Mononuclear cell (primary cell): ENCODE results near the gene MPL. TPM values are rescaled to one million over a fixed set of nuclear protein-coding genes. Genes with fewer than 3 reads are reported as not detected.
A peak's percentile ranks its signal among the peaks of the same experiment; 100 is the strongest.
"Not testable (repeated sequence)": the region's sequence is repeated elsewhere in the genome, so short reads cannot be mapped to it uniquely, and the experiment has no call there.

Source experiments
- H3K27me3 ChIP-seq: 2 replicates; pipeline ENCODE4 v1.6.0; 2011; ENCODE audit warnings: low read length, control low read depth; ENCODE audit not compliant: insufficient read depth
- H3K4me1 ChIP-seq: 2 replicates; pipeline ENCODE4 v1.5.1; 2011; ENCODE audit warnings: mild to moderate bottlenecking, low read length, control low read depth; ENCODE audit not compliant: insufficient read depth
- H3K4me3 ChIP-seq: 2 replicates; pipeline ENCODE4 v1.5.1; 2011; ENCODE audit warnings: mild to moderate bottlenecking, low read length, moderate library complexity
- H3K9me3 ChIP-seq: 2 replicates; pipeline ENCODE4 v1.5.1; 2011; ENCODE audit warnings: low read depth, mild to moderate bottlenecking, control low read depth, low read length
- total RNA-seq: library from RNA; depleted of rRNA; stranded (reverse); fragments of >200 nt; gene quantifications from one replicate; pipeline ENCODE4 v1.2.3, GENCODE V29; 2012

The MPL gene
- total RNA-seq, 1 donor = 2.3 TPM

DNA sequence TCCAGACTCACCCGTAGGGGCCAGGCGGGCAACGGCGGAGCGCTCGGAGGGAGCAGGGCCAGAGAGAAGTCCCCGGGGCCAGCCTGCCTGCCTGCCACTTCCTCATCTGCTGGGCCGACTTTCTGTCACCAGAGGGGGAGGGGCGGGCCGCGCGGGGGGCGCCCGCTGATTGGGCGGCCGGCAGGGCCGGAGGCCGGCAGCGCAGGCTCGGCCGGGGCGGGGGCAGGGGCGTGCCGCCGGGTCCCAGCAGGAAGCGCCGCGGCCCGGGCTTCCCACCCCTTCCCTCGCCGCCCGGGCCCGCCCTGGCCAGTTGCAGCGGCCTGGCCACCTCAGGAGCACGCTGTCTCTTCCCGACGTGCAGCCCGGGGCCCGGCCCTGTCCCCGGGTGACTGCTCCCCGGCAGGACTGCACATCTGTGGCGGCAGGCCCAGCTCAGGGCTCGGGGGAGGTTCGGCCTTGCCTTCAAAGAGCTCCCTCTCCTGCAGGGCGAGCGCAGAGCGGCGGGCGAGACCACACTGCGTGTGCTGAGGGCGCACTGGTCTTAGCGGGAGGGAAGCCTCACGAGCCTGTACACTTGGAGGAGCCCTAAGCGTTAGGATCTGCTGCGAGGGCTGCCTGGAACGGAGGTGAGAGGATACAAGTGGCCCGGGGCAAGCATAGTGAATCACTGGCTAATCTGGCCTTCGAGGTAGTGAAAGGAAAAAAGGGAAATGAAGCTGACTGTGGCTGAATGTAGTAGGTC lies 30.5 kb downstream of the MPL start, which contains the start of gene ELOVL1:
Gene ELOVL1 (minus strand): TSS at position 108 of the 742 bp plus-strand sequence. CDS start 2,402 bp downstream, outside the sequence.
- no peaks in the 10 kb centered on the region for H3K9me3 ChIP-seq
- H3K4me3 ChIP-seq = peak within 1 kb of the TSS; percentile 75
- H3K4me1 ChIP-seq = peaks cover 41% of the 10 kb centered on the region
- H3K27me3 ChIP-seq = no peaks in the 10 kb centered on the region

DNA sequence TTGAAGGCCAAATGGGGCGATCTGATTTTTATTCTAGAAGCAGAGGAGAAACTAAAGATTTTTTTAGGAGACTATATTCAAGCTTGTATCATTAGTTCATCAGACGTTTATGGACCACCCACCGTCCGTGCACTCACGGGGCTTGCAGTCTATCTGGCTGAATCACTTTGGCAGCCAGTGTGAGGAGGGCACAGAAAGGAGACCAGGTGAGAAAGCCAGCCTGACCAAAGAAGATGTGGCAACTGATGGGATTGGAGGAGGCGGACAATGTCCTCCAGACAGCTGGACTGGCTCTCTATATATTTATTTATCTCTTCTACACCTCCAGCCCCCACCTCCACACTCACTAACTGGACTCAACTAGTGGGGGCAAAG lies 31.0 kb downstream of the MPL start:
- peaks cover 45% of the 10 kb centered on the region for H3K4me1 ChIP-seq
- peak overlapping the region; percentile 75 for H3K4me3 ChIP-seq
- H3K9me3 ChIP-seq = no peaks in the 10 kb centered on the region
- H3K27me3 ChIP-seq = no peaks in the 10 kb centered on the region

DNA sequence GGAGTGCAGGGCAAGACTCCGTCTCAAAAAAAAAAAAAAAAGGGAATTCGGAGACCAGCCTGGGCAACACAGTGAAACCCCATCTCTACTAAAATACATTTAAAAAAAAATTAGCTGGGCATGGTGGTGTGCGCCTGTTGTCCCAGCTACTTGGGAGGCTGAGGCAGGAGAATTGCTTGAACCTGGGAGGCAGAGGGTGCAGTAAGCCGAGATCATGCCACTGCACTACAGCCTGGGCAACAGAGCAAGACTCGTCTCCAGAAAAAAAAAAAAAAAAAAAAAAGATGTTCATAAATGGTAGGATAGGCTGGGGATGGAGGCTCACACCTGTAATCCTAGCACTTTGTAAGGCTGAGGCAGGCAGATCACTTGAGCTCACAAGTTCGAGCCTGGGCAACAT lies 32.2 kb downstream of the MPL start:
- not testable (repeated sequence) for H3K9me3 ChIP-seq, H3K4me3 ChIP-seq, H3K27me3 ChIP-seq
- H3K4me1 ChIP-seq = peaks cover 41% of the 10 kb centered on the region

DNA sequence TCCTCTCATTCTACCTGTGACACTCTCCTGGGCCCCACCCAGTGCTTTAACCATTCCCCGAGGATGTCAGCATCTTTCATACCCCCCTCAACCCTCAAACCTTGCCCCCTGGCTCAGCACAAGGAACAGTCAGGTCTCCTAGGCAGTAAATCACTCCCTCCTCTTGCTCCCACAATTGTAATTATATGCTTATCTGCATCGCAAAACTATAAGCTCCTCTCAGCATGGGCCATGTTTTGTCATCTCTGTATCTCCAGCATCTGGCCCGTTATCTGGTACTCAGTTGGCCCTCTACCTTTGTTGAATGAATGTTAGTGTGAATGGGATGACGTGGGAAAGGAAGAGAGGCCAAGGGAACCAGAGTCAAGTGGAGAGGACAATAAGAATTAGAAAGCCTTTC lies 32.9 kb downstream of the MPL start:
- H3K4me1 ChIP-seq = peaks cover 39% of the 10 kb centered on the region
- H3K9me3 ChIP-seq = no peaks in the 10 kb centered on the region
- no peak overlapping the region for H3K4me3 ChIP-seq

DNA sequence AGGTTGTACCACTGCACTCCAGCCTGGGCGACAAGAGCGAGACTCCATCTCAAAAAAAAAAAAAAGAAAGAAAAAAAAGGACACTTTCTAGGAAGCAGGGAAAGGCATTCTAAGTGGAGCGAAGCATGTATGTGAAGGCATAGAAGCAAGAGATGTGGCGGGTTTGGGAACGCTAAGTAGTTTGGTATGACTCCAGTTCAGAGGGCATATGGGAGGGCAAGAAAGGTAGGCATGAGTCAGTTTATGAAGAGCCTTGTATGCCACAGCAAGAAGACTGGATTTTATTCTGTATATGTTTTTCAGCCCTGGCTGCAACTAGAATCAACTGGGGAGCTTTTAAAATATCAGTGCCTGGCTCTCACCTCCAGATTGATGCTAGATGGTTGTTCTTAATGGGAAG lies 34.6 kb downstream of the MPL start:
- Histone ChIP-seq H3K4me1 (peaks cover 23% of the 10 kb centered on the region), H3K27me3 (no peaks in the 10 kb centered on the region), H3K9me3 (no peaks in the 10 kb centered on the region), H3K4me3 (no peak overlapping the region)

More for the DNA sequence above, 32.9 kb downstream of the MPL start:
- H3K27me3 ChIP-seq = no peaks in the 10 kb centered on the region

DNA sequence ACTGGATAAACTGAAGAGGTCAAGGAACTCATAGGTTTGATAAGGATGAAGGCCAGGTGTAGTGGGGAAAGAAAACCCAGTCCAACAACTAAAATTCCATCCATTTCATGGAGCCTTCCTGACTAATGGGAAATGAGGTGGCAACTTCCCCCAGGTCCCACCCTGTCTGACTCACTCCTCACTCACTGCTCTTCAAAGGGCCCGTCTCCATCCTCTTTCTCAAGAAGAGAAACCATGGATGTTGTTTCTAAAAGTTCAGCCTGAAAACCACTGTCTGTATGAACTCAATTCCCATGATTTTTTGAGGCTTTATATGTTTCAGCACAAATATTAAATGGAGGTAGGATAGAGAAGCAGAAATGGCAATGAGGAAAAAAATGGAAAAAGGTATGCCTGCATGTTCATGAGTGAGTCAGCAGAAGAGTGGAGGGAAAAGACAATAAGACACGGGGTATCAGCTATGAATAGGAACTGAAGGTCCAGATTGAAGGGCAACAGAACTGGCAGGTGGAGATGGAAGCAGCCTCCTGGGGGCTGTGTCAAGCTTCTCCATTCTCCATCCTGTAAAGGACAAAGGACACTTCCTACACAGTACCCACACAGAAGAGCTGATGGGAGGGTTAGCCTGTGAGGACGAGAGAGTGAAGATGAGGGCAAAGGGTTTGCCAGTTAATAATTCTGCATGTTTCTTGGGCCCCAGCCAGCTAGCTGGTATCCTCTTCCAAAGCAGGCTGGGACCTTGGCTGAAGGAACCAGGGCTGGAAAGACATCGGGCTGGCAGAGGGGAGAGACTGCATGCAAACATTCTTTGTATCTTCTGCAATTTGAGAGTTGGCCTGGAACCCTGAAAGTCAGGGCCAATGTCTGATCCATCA lies 35.7 kb downstream of the MPL start:
- Histone ChIP-seq H3K27me3 (no peaks in the 10 kb centered on the region), H3K4me1 (peaks cover 21% of the 10 kb centered on the region), H3K4me3 (no peak overlapping the region), H3K9me3 (no peaks in the 10 kb centered on the region)

DNA sequence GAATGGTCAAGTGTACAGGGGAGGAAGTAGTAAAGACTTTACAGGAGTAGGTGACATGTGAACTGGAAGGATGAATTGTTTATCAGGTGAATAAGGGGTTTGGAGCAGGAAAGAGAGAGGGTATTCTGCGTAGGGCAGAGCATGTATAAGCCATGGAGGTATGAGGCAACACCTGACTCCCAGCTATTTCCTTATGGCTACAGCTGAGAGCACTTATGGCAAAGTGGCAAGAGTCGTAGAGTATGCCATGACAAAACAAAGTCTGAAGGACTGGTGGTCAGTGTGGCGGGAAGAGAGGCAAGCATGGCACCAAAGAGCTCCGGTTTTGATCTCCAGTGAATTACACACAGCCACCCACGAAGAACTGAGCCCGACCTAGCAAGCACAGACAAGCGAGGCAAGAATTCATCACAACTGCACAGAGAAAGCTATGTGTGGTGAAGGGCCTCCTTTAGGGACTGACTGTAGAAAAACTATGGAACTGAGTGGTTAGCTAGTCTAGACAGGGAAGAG lies 39.2 kb downstream of the MPL start:
- H3K27me3 ChIP-seq = no peaks in the 10 kb centered on the region
- H3K4me3 ChIP-seq = no peak overlapping the region
- H3K9me3 ChIP-seq = no peaks in the 10 kb centered on the region
- H3K4me1 ChIP-seq = peaks cover 19% of the 10 kb centered on the region

DNA sequence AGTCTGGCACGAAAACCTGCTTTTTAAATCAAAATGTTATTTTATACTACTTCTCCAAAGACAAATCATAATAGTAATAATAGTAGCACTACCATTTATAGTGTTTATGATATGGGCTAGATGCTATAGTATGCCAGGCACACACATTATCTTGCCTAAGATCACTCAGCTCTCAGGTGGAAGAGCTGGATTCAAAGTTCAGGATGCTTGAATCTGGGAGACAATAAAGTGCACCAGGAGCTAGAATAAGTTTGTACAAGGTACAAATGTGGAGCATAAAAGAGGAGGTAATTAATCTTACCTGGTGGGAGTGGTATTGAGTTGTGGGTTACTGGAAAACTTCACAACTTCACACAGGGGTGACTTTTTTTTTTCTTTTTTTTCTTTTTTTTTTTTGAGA lies 40.2 kb downstream of the MPL start:
- H3K4me3 ChIP-seq = no peak overlapping the region
- no peaks in the 10 kb centered on the region for H3K27me3 ChIP-seq
- peaks cover 29% of the 10 kb centered on the region for H3K4me1 ChIP-seq
- no peaks in the 10 kb centered on the region for H3K9me3 ChIP-seq

DNA sequence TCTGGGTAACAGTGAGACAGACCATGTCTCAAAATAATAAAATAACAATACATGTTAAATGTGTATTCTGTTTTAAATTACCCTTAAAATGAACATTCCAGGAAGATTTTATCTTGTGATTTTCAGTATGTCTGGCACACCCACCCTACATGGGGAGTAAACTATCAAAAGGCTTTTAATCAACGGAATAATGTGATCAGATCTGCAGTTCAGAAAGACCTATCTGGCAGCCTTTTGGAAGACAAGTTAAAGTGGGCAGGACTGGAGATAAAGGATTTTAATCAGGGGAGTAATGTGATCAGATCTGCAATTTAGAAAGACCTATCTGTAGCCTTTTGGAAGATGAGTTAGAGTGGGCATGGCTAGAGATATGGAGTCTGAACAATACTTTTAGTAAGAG lies 41.9 kb downstream of the MPL start:
- Histone ChIP-seq H3K27me3 (no peaks in the 10 kb centered on the region), H3K9me3 (no peaks in the 10 kb centered on the region), H3K4me3 (no peak overlapping the region), H3K4me1 (peaks cover 23% of the 10 kb centered on the region)

DNA sequence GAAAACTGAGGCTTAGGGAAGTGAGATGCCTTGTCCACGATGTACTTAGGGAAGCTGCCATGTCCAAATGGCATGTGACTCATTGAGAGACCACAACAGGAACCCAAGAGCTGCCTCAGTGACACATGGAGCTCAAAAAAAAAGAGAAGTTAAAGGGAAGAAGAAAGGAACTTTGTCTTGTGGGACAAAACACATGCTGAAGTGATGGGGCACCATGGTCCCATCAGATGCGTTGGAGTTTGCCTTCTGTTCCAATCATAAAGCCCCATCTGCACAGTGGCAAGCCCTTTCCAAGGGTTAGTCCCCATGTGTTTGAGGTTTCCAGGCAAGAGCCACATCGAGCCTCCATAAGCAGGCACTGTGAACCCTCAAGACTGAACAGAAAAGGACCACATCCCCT lies 44.0 kb downstream of the MPL start:
- Histone ChIP-seq H3K27me3 (no peaks in the 10 kb centered on the region), H3K4me1 (peaks cover 23% of the 10 kb centered on the region), H3K9me3 (no peaks in the 10 kb centered on the region), H3K4me3 (no peak overlapping the region)

DNA sequence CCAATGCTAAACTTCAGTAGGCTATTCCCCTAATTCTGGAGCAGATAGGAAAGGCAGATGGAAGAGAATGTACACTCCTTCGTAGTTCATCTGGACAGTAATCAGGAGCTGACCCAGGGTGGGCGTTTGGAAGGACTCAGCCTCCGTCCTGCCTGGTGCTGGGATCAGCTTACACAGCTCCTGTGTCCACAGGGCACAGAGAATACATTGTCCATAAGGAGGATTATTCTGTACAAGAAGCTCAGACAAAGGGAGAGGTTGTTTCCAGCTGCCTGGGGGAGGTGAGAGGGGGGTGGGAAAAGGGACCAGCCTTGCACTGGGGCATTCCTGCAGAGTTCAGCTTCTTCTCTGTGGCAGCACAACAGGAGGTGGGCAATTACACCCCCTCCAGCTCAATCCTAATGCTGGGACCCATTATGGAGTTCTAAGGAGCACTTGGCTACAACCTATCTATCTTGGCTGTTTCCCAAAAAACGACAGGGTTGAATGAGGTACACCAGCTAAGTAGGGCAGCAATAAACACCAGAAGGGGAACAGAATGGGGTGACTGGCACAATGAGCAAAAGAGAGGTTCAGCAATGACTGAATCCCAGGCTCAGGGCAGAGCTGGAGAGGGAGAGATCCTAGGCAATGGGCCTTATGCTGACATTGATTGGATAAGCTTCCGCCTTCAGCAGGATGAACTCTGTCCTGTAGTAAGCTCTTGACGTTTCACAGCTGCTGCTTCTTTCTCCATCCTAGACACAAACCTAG lies 44.6 kb downstream of the MPL start:
- Histone ChIP-seq H3K4me1 (peaks cover 23% of the 10 kb centered on the region), H3K4me3 (no peak overlapping the region), H3K9me3 (no peaks in the 10 kb centered on the region), H3K27me3 (no peaks in the 10 kb centered on the region)

DNA sequence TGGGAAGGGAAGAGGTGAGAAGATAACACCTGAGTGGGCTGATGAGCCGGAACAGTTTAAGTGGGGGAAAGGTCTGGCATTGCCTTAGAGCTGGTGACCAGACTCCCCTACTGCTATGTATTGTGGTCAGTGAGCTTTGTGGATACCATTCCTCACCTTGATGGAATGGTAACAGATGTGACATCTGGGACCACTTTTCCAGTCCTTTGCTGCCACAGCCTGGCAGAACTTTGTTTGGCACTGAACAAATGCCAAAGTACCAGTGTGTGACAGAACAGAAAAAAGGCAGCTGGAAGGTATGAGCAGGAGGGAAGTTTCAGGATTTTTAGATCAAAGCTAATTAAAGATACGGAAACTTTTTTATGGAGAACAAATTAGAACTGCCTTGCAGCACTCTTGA lies 45.8 kb downstream of the MPL start:
- Histone ChIP-seq H3K9me3 (no peaks in the 10 kb centered on the region), H3K27me3 (no peaks in the 10 kb centered on the region), H3K4me1 (peaks cover 34% of the 10 kb centered on the region), H3K4me3 (no peak overlapping the region)

DNA sequence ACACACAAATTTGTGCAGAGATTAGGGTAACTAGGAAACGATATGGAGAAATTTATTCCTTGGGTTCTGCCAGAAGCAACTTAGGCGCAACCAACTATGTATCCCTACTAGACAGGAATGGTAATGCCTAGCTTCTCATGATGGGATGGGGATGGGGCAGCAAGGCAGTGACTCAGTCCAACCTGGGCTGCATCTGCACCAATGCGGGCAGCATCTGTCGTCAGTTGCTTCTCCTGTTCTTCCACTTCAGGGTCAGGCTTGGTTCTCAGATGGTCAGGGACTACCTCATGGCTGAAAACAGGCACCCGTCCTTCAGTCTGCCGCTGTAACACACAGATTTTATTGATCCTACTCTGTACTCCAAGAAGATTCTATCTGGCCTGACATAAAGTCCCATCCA lies 49.1 kb downstream of the MPL start:
- peaks cover 45% of the 10 kb centered on the region for H3K4me1 ChIP-seq
- no peaks in the 10 kb centered on the region for H3K27me3 ChIP-seq
- H3K9me3 ChIP-seq = no peaks in the 10 kb centered on the region

DNA sequence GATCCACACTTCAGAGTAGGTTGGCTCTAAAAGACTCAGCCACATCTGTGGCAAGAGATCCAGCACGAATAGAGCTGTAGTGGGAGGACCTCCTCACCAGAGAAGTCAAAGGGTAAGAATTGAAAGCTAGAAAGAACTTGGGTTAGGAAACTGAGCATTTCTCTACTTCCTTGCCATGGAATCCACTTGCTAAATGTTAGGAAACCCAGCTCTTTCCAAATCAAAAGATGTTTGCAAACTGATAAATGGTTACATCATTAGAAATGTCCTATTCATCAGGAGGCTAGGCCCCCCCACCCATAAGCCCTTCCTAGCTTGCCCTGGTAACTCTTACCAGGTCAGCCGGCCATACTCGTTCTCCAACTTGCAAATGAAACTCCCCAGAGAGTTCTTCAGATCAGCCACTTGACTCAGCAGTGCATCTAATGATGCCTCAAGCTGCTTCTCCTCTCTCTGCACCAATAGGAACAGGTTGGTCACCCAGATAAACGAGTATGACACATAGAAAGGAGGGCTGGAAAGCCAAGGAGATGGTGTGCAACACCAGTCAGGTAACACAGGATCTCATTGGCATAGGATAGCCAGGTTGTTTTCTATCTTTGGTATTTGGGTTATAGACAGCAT lies 50.5 kb downstream of the MPL start:
- no peak overlapping the region for H3K4me3 ChIP-seq
- H3K27me3 ChIP-seq = no peaks in the 10 kb centered on the region
- H3K9me3 ChIP-seq = no peaks in the 10 kb centered on the region
- H3K4me1 ChIP-seq = peaks cover 32% of the 10 kb centered on the region

More for the DNA sequence above, 49.1 kb downstream of the MPL start:
- no peak overlapping the region for H3K4me3 ChIP-seq
